GM19452 (cell line): ENCODE results near the gene ARHGAP23.

ENCODE experiments used
- ATAC-seq: cut with Tn5 transposase; IDR thresholded peaks from one replicate; pipeline ENCODE4 v1.9.1; 2021; ENCODE audit not compliant: unreplicated experiment

Gene ARHGAP23

GRCh38 chr17:38428112-38428642, at the start of gene ARHGAP23:
TSS of gene ARHGAP23 (plus strand) at chr17:38428464. CDS start at chr17:38428486, 22 bp downstream.
- ATAC-seq, result no peak

- ATAC-seq, result no peak
Observed at GRCh38 chr17:38379448-38379847, 48.8 kb upstream of the ARHGAP23 start.

GRCh38 chr17:38395090-38395489, 33.2 kb upstream of the ARHGAP23 start:
- ATAC-seq, result no peak

GRCh38 chr17:38397227-38397626, 31.0 kb upstream of the ARHGAP23 start:
- ATAC-seq, result no peak

GRCh38 chr17:38400286-38400685, 28.0 kb upstream of the ARHGAP23 start:
- ATAC-seq, result no peak

GRCh38 chr17:38401459-38401858, 26.8 kb upstream of the ARHGAP23 start:
- ATAC-seq, result no peak

GRCh38 chr17:38402897-38403296, 25.4 kb upstream of the ARHGAP23 start:
- no peak for ATAC-seq

- no peak for ATAC-seq
Observed at GRCh38 chr17:38403491-38403890, 24.8 kb upstream of the ARHGAP23 start.

GRCh38 chr17:38404174-38404943, 23.9 kb upstream of the ARHGAP23 start:
- no peak for ATAC-seq

GRCh38 chr17:38405654-38406053, 22.6 kb upstream of the ARHGAP23 start:
- ATAC-seq, result no peak

- no peak for ATAC-seq
Observed at GRCh38 chr17:38410201-38410600, 18.1 kb upstream of the ARHGAP23 start.

- ATAC-seq, result no peak
Observed at GRCh38 chr17:38415250-38416194, 12.7 kb upstream of the ARHGAP23 start.

- ATAC-seq, result no peak
Observed at GRCh38 chr17:38416840-38417209, 11.4 kb upstream of the ARHGAP23 start.

- ATAC-seq, result no peak
Observed at GRCh38 chr17:38417210-38417951, 10.9 kb upstream of the ARHGAP23 start.

GRCh38 chr17:38418062-38418692, 10.1 kb upstream of the ARHGAP23 start:
- no peak for ATAC-seq

GRCh38 chr17:38418693-38419507, 9.4 kb upstream of the ARHGAP23 start:
- ATAC-seq, result no peak

- no peak for ATAC-seq
Observed at GRCh38 chr17:38419508-38419981, 8.7 kb upstream of the ARHGAP23 start.

- no peak for ATAC-seq
Observed at GRCh38 chr17:38420518-38420917, 7.7 kb upstream of the ARHGAP23 start.

- no peak for ATAC-seq
Observed at GRCh38 chr17:38421171-38421841, 7.0 kb upstream of the ARHGAP23 start.
